ENCODE data around the gene CD244. TPM values are rescaled to one million over a fixed set of nuclear protein-coding genes. Genes with fewer than 3 reads are reported as not detected.
A peak's percentile ranks its signal among the peaks of the same experiment; 100 is the strongest.

CD244 gene
- total RNA-seq, 4 donors from 2014 or later, result 0.80 to 2.8 (median 1.3) TPM; not detected in 1

GRCh38 chr1:160864173-160864572 lies 1.5 kb upstream of the CD244 start:
- Histone ChIP-seq H3K9me3 (no peaks in the 10 kb centered on the region), H3K27ac (no peak overlapping the region), H3K36me3 (no peaks in the 10 kb centered on the region), H3K4me3 (no peak overlapping the region), H3K4me1 (peaks cover 0 to 5% (median 2%) of the 10 kb centered on the region in 4 donors), H3K27me3 (no peaks in the 10 kb centered on the region)
- DNase-seq, result no peak
- no peak for TF ChIP-seq POLR2A (IDR thresholded peaks at IDR 0.05)
- no peak for TF ChIP-seq CTCF (IDR thresholded peaks at IDR 0.05)

- Histone ChIP-seq H3K36me3 (no peaks in the 10 kb centered on the region), H3K27me3 (no peaks in the 10 kb centered on the region), H3K9me3 (no peaks in the 10 kb centered on the region), H3K4me1 (peaks cover 0 to 9% (median 3%) of the 10 kb centered on the region in 4 donors), H3K27ac (no peak overlapping the region), H3K4me3 (no peak overlapping the region)
- TF ChIP-seq POLR2A (IDR thresholded peaks at IDR 0.05), result no peak
- no peak for TF ChIP-seq CTCF (IDR thresholded peaks at IDR 0.05)
- DNase-seq, result no peak
These were observed 1.1 kb upstream of the CD244 start for GRCh38 chr1:160863774-160864131.

GRCh38 chr1:160863061-160863773 lies 530 bp upstream of the CD244 start:
- no peak for DNase-seq
- Histone ChIP-seq H3K4me3 (no peak overlapping the region), H3K27me3 (no peaks in the 10 kb centered on the region), H3K27ac (peak overlapping the region in 3 of 4 donors; percentile 50 to 57 (median 53)), H3K4me1 (peaks cover 0 to 14% (median 3%) of the 10 kb centered on the region in 4 donors), H3K36me3 (no peaks in the 10 kb centered on the region), H3K9me3 (no peaks in the 10 kb centered on the region)
- no peak for TF ChIP-seq POLR2A (IDR thresholded peaks at IDR 0.05)
- TF ChIP-seq CTCF (IDR thresholded peaks at IDR 0.05), result no peak

- Histone ChIP-seq H3K36me3 (no peaks in the 10 kb centered on the region), H3K27me3 (no peaks in the 10 kb centered on the region), H3K27ac (peak overlapping the region in 1 of 4 donors; percentile 17), H3K4me1 (peaks cover 0 to 14% (median 2%) of the 10 kb centered on the region in 4 donors), H3K9me3 (no peaks in the 10 kb centered on the region), H3K4me3 (peak overlapping the region in 1 of 4 donors; percentile 19)
- DNase-seq, result no peak
- TF ChIP-seq CTCF (IDR thresholded peaks at IDR 0.05), result no peak
- TF ChIP-seq POLR2A (IDR thresholded peaks at IDR 0.05), result no peak
These were observed 1.7 kb downstream of the CD244 start for GRCh38 chr1:160860840-160861505.

- Histone ChIP-seq H3K4me3 (no peak overlapping the region), H3K4me1 (peaks cover 0 to 14% (median 1%) of the 10 kb centered on the region in 4 donors), H3K27me3 (no peaks in the 10 kb centered on the region), H3K9me3 (no peaks in the 10 kb centered on the region), H3K36me3 (no peaks in the 10 kb centered on the region), H3K27ac (no peak overlapping the region)
- DNase-seq, result no peak
- TF ChIP-seq CTCF (IDR thresholded peaks at IDR 0.05), result no peak
- no peak for TF ChIP-seq POLR2A (IDR thresholded peaks at IDR 0.05)
These were observed 3.5 kb downstream of the CD244 start for GRCh38 chr1:160859166-160859565.
